HG03045 (cell line): ENCODE results near the gene TSPAN31.
A peak's percentile ranks its signal among the peaks of the same experiment; 100 is the strongest.

Experiments used
- ATAC-seq: cut with Tn5 transposase; IDR thresholded peaks from one replicate; pipeline ENCODE4 v1.9.1; 2021; ENCODE audit warnings: mild to moderate bottlenecking, moderate library complexity; ENCODE audit not compliant: unreplicated experiment

TSPAN31 gene

DNA sequence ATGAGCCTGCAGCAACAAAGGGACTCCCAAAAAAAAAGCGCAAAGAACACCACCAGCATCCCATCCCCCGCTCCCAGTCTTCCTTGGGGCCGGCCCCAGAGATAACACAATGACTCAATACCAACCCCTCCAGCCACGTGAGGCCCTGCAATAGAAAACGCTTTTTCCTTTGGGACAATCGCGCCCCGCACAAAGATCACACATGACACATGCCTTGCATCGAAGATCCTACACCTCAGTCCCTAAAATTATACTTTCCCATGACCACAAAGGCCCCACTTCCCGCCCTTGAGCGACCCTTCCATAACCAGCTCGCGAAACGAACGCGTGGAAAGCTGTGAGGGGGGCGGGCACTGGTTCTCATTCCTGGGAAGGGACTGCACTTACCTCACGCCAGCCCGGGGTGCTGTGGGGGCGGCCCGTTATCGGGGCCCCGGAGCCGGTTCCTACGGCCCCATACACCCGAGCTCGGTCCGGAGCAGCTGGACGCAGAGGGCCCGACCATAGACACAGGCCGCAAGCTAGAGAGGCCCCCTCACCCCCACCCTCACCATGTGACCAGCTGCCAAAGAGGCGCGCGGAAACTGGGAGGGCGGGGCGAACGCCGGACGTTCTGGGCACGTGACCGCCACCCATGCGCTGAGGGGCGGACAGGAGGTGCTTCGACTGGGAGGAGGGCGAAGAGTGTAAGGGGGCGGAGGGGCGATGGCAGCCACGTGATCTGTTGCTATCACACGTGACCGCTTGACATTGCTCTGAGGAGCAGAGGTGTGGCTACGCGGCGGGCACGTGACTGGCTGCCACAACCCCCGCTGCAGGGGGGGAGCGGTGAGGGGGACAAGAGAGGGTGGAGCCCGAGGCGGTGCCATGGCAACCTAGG is 7.2 kb downstream of the TSPAN31 start, which contains the start of gene CDK4:
CDK4 (minus strand) TSS at position 523 of the 880 bp plus-strand sequence. CDS start 593 bp downstream, outside the sequence.
- peak; percentile 70 for ATAC-seq

DNA sequence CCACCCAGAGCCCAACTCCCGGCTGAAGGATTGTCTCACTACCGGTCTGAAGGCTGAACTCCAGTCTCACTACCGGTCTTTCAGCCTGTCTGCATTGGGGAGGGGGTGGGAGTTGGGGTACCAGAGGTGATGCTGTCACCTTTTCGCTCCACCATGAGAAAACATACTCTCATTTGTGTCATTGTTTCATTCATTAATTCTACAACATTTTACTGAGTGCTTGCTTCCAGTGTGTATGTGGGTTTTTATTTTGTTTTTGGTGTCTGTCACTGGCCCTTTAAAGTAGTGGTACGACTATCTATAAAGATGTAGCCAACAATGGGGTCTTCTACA is 7.8 kb downstream of the TSPAN31 start:
- ATAC-seq: no peak

- ATAC-seq: no peak
These were observed 9.0 kb downstream of the TSPAN31 start for GRCh38 chr12:57753756-57754337.

DNA sequence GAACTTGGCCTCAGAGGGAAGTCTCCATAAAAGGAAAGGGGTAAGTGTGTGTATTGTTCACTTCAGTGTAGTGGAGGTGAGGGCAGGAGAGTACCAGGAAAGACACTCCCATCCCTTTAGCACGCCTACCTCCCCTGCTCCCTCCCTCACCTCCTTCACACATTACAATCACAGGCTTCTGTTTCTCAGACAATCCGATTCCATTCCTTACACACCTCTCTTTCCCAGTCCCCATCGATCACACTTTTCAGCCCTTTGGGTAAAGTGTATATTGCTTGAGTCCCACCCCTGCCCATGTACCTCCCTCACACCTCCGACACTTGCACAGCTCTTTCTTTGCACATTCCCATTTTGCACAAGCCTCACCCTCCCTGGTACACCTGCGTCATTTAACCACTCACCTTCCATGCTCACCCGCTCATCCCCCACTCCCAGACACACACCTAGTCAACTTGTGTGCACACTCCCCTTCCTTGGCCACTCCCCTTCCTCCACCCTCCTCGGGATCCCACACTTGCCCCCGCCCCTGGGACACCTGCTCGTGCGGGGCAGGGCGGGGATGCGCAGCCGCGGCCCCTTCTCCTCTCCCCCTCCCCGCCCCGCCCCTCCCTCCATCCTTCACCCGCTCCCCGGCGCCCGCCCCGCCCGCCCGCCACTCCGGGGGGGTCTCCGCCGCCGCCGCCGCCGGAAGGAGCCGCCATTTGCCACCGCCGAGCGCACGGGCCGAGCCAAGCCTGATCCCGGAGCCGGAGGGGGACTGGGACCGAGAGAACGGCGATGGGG is 9.8 kb downstream of the TSPAN31 start, which contains the start of gene MARCHF9:
MARCHF9 (plus strand) TSS at position 693 of the 783 bp plus-strand sequence. CDS start 426 bp downstream, outside the sequence.
- peak; percentile 44 for ATAC-seq

DNA sequence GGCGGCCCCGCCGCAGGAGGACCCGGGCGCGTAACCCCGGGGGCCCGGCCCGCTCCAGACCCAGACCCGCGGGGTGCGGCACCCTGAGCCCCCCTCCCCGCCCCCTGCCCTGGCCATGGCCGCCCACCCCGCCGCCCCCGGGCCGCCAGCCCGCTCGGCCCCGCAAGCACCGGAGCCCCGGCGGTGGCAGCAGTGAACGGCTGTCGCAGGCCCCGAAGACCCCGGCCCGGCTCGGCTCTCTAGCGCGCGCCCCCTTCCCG is 10.3 kb downstream of the TSPAN31 start:
- no peak for ATAC-seq

GRCh38 chr12:57755454-57756372 is 10.9 kb downstream of the TSPAN31 start:
- no peak for ATAC-seq

DNA sequence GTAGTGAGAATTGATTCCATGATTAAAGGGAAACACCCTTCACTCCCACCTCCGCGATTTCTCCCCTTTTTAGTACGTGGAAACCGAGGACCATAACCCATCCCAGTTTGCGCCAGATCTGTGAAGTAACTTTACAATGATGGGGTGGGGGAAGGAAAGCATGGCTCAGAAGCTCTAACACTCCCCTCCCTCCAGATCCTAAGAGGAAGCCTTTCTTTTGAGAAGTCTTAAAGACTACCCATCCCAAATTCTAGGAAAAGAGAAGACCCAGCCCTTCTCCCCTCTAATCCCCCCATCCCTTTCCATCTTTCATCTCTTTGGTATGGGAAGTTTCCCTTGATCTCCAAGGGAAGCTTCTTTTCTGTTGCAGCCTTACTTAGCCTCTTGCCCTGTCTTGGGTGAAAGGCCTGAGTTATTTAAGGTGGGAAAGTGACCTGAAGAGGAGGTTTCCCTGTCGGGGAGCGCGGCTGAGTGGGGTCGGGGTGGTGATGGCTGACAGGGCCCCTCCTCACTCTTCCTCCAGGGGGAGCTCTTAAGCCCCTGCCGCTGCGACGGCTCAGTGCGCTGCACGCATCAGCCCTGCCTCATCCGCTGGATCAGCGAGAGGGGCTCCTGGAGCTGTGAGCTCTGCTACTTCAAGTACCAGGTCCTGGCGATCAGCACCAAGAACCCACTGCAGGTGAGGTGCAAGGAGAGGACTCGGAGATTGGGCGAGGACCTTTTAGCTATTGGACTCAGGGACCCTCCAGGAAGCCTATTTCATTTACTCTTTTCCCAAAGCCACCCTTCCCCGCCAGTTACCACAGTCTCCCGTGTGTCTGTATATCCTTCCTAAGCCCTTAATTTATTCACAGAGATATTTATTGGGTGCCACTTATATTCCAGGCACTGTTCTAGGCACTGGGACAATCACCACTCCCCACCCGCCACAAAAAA is 11.8 kb downstream of the TSPAN31 start:
- ATAC-seq: no peak

- ATAC-seq: no peak
These were observed 12.9 kb downstream of the TSPAN31 start for GRCh38 chr12:57757771-57758170.

- ATAC-seq: no peak
These were observed 13.9 kb downstream of the TSPAN31 start for GRCh38 chr12:57758552-57759359.

- no peak for ATAC-seq
These were observed 14.6 kb downstream of the TSPAN31 start for GRCh38 chr12:57759360-57759980.

DNA sequence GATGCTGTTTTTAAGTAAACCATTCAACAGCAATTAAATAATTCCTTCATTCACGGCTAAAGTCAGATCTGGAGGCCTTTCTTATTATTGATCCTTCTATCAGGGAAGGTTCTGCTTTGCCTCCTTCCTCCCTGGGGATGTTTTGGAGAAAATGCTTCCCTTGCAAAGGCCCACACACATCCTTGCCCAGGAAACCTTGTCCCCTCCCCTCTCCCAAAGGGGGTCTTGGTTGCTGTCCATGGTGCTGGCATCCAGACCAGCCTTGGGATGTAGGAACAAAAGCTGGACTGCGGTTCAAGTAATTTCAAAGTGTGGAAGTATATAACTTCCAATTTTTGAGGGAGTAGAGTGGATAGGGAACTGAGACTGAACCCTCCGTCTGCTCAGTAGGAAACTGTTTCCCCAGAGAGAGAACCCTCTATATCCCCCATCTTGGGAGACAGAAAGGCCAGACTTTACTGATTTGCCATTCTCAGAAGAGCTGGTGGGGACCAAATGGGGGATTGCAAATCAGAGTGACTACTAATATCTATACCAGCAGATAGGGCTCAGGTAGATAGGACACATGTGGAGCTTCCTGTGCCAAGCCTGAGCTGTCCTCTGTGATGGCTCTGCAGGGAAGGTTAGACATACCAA is 15.6 kb downstream of the TSPAN31 start:
- no peak for ATAC-seq

- ATAC-seq: no peak
These were observed 16.7 kb downstream of the TSPAN31 start for GRCh38 chr12:57761391-57761998.

- no peak for ATAC-seq
These were observed 17.6 kb downstream of the TSPAN31 start for GRCh38 chr12:57762463-57762862.

- no peak for ATAC-seq
These were observed 19.2 kb downstream of the TSPAN31 start for GRCh38 chr12:57763881-57764661.

DNA sequence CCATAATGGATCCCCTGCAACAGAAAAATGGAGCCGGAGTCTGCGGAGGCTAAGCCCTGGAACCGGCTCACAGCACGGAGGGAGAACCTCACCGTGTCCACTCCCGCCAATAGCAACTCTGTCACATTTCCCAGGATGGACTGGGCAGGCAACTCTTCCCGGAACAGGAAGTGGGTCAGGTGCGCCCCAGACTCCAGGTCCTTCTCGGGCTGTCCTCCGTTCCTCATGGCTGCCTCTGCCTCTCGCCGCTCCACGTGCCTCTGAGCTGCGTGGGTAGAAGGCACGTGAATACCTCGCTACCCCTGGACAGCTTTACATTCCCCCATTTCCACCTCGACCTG is 19.8 kb downstream of the TSPAN31 start:
- no peak for ATAC-seq

GRCh38 chr12:57765003-57765697 is 20.3 kb downstream of the TSPAN31 start:
- ATAC-seq: no peak
